ENCODE results near the gene KCNA2.

Gene KCNA2

GRCh38 chr1:110610696-110611286 lies 4.6 kb upstream of the KCNA2 start:
- no peak for DNase-seq (ENCODE audit: low read depth in 2 of 2)
- H3K4me3 ChIP-seq (replicated peaks in 1 of 2; ENCODE audit: low read depth in 2 of 2, low read length in 2 of 2): no peak overlapping the region
- no peak for TF ChIP-seq CTCF (IDR thresholded peaks at IDR 0.05; ENCODE audit: low read depth, low read length)

GRCh38 chr1:110610084-110610483 lies 3.9 kb upstream of the KCNA2 start:
- TF ChIP-seq CTCF (IDR thresholded peaks at IDR 0.05; ENCODE audit: low read depth, low read length): no peak
- H3K4me3 ChIP-seq (replicated peaks in 1 of 2; ENCODE audit: low read depth in 2 of 2, low read length in 2 of 2): no peak overlapping the region
- DNase-seq (ENCODE audit: low read depth in 2 of 2): no peak

- no peak for TF ChIP-seq CTCF (IDR thresholded peaks at IDR 0.05; ENCODE audit: low read depth, low read length)
- no peak for DNase-seq (ENCODE audit: low read depth in 2 of 2)
Measured at GRCh38 chr1:110608247-110608646, 2.1 kb upstream of the KCNA2 start.

GRCh38 chr1:110607536-110608230 lies 1.5 kb upstream of the KCNA2 start:
- no peak for TF ChIP-seq CTCF (IDR thresholded peaks at IDR 0.05; ENCODE audit: low read depth, low read length)
- no peak overlapping the region for H3K4me3 ChIP-seq (replicated peaks in 1 of 2; ENCODE audit: low read depth in 2 of 2, low read length in 2 of 2)
- DNase-seq (ENCODE audit: low read depth in 2 of 2): no peak

More at GRCh38 chr1:110608247-110608646, 2.1 kb upstream of the KCNA2 start:
- no peak overlapping the region for H3K4me3 ChIP-seq (replicated peaks in 1 of 2; ENCODE audit: low read depth in 2 of 2, low read length in 2 of 2)

GRCh38 chr1:110606657-110607535 lies 738 bp upstream of the KCNA2 start:
- no peak for TF ChIP-seq CTCF (IDR thresholded peaks at IDR 0.05; ENCODE audit: low read depth, low read length)
- peak overlapping the region in 1 of 2 donors; percentile 17 for H3K4me3 ChIP-seq (replicated peaks in 1 of 2; ENCODE audit: low read depth in 2 of 2, low read length in 2 of 2)
- no peak for DNase-seq (ENCODE audit: low read depth in 2 of 2)

- TF ChIP-seq CTCF (IDR thresholded peaks at IDR 0.05; ENCODE audit: low read depth, low read length): no peak
- no peak overlapping the region for H3K4me3 ChIP-seq (replicated peaks in 1 of 2; ENCODE audit: low read depth in 2 of 2, low read length in 2 of 2)
- no peak for DNase-seq (ENCODE audit: low read depth in 2 of 2)
Measured at GRCh38 chr1:110605446-110605845, 712 bp downstream of the KCNA2 start.
